IMR-90 (cell line): Measurements from ENCODE around the gene AQP5. TPM values are rescaled to one million over a fixed set of nuclear protein-coding genes. Genes with fewer than 3 reads are reported as not detected.

Experiments
- ATAC-seq: fragments of 200-7000 bp; cut with Tn5 transposase; 2 replicates; pipeline ENCODE4 v1.9.1; 2020; ENCODE audit warnings: low read depth, mild to moderate bottlenecking, moderate library complexity
- BruUV-seq: library from RNA; stranded (reverse); fragments of 400-500 nt; replicated peaks from 2 replicates; lab custom pipeline; 2021; lab: Mats Ljungman, UMichigan
- CTCF ChIA-PET: fragments of 300-600 bp; formaldehyde crosslinking; extraction: SDS; loops from one replicate; lab custom pipeline; 2021; ENCODE audit warnings: antibody characterized with exemption; lab: Yijun Ruan, JAX
- POLR2A ChIA-PET: fragments of 300-600 bp; sonication (Branson Sonifier 250); formaldehyde crosslinking; loops from one replicate; lab custom pipeline; 2022; ENCODE audit warnings: antibody characterized with exemption; ENCODE audit not compliant: unreplicated experiment; lab: Charles Lee
- DNase-seq: peaks from one replicate; pipeline ENCODE4 v3.0.0; 2013
- H2AFZ ChIP-seq: replicated peaks from 2 replicates; pipeline ENCODE3; 2013; ENCODE audit warnings: low read length, mild to moderate bottlenecking; ENCODE audit not compliant: poor library complexity
- H2AK5ac ChIP-seq: 2 replicates; pipeline ENCODE4 v1.6.1; 2013; ENCODE audit warnings: low read depth, low read length, inconsistent platforms
- H2AK9ac ChIP-seq: replicated peaks from 2 replicates; pipeline ENCODE3; 2013; ENCODE audit warnings: mild to moderate bottlenecking, low read depth, low read length, moderate library complexity; ENCODE audit not compliant: poor library complexity
- H2BK120ac ChIP-seq: 2 replicates; pipeline ENCODE4 v1.6.1; 2013; ENCODE audit warnings: low read depth, low read length, inconsistent platforms
- H2BK15ac ChIP-seq: 3 replicates; pipeline ENCODE4 v1.6.1; 2013; ENCODE audit warnings: low read depth, low read length, inconsistent platforms
- H2BK20ac ChIP-seq: 2 replicates; pipeline ENCODE4 v1.6.1; 2013; ENCODE audit warnings: low read depth, mild to moderate bottlenecking, inconsistent platforms, low read length, moderate library complexity
- H2BK5ac ChIP-seq: 2 replicates; pipeline ENCODE4 v1.6.1; 2013; ENCODE audit warnings: mild to moderate bottlenecking, low read depth, low read length, inconsistent platforms; ENCODE audit not compliant: poor library complexity, severe bottlenecking
- H3K14ac ChIP-seq: replicated peaks from 2 replicates; pipeline ENCODE4 v1.6.1; 2013; ENCODE audit warnings: low read depth, low read length, inconsistent platforms
- H3K18ac ChIP-seq: 2 replicates; pipeline ENCODE4 v1.6.1; 2013; ENCODE audit warnings: low read depth, low read length, control low read depth
- H3K23ac ChIP-seq: 2 replicates; pipeline ENCODE4 v1.6.1; 2013; ENCODE audit warnings: low read depth, low read length, inconsistent platforms
- H3K27ac ChIP-seq: 2 replicates; pipeline ENCODE4 v1.5.1; 2013; ENCODE audit warnings: mild to moderate bottlenecking, control low read depth, low read length; ENCODE audit not compliant: insufficient read depth
- H3K27me3 ChIP-seq: 2 replicates; pipeline ENCODE4 v1.6.1; 2013; ENCODE audit warnings: low read length; ENCODE audit not compliant: control insufficient read depth, insufficient read depth
- H3K36me3 ChIP-seq: 2 replicates; pipeline ENCODE4 v1.6.1; 2013; ENCODE audit warnings: low read length, mixed read lengths; ENCODE audit not compliant: control insufficient read depth, insufficient read depth
- H3K4ac ChIP-seq: 2 replicates; pipeline ENCODE4 v1.6.1; 2013; ENCODE audit warnings: low read depth, low read length, inconsistent platforms
- H3K4me1 ChIP-seq: 2 replicates; pipeline ENCODE4 v1.6.1; 2013; ENCODE audit warnings: low read length, mixed read lengths; ENCODE audit not compliant: control insufficient read depth, insufficient read depth
- H3K4me2 ChIP-seq: 2 replicates; pipeline ENCODE4 v1.6.1; 2013; ENCODE audit warnings: low read depth, mild to moderate bottlenecking, control low read depth, low read length, moderate library complexity
- H3K4me3 ChIP-seq: 2 replicates; pipeline ENCODE4 v1.5.1; 2013; ENCODE audit warnings: low read depth, mild to moderate bottlenecking, control low read depth, low read length, moderate library complexity; ENCODE audit not compliant: insufficient read depth
- H3K56ac ChIP-seq: 2 replicates; pipeline ENCODE4 v1.6.1; 2013; ENCODE audit warnings: low read length, inconsistent platforms; ENCODE audit not compliant: insufficient read depth; ENCODE audit errors: extremely low read depth
- H3K79me1 ChIP-seq, 2 experiments: 2 replicates each; pipeline ENCODE4 v1.6.1; 2013; ENCODE audit warnings: low read length in 2 of 2, inconsistent platforms in 1 of 2, low read depth in 1 of 2
- H3K9ac ChIP-seq: 2 replicates; pipeline ENCODE4 v1.6.1; 2013; ENCODE audit warnings: low read depth, low read length, control low read depth
- H3K9me1 ChIP-seq: 2 replicates; pipeline ENCODE4 v1.6.1; 2013; ENCODE audit warnings: low read length, inconsistent platforms; ENCODE audit not compliant: insufficient read depth
- H3K9me3 ChIP-seq: 2 replicates; pipeline ENCODE4 v1.6.1; 2013; ENCODE audit warnings: low read length; ENCODE audit not compliant: control insufficient read depth, insufficient read depth
- H4K20me1 ChIP-seq: 2 replicates; pipeline ENCODE4 v1.6.1; 2013; ENCODE audit warnings: low read length, inconsistent platforms; ENCODE audit not compliant: insufficient read depth
- H4K5ac ChIP-seq: 2 replicates; pipeline ENCODE4 v1.6.1; 2013; ENCODE audit warnings: mild to moderate bottlenecking, low read depth, low read length, control low read depth
- H4K8ac ChIP-seq, 2 experiments: 2 replicates each; pipeline ENCODE4 v1.6.1; 2013; ENCODE audit warnings: low read depth in 2 of 2, low read length in 2 of 2, control low read depth in 1 of 2, inconsistent platforms in 1 of 2
- H4K91ac ChIP-seq: 2 replicates; pipeline ENCODE4 v1.6.1; 2013; ENCODE audit warnings: low read depth, low read length, inconsistent platforms; ENCODE audit not compliant: insufficient read depth
- BHLHE40 ChIP-seq: fragments of 150-350 bp; IDR thresholded peaks from 2 replicates; pipeline ENCODE4 v1.6.1; 2016; ENCODE audit warnings: mild to moderate bottlenecking, low read depth, low read length
- CEBPB ChIP-seq: IDR thresholded peaks from 2 replicates; pipeline ENCODE4 v1.6.1; 2012; ENCODE audit warnings: low read depth, low read length, improper control_type of control experiment
- CHD1 ChIP-seq: IDR thresholded peaks from 2 replicates; pipeline ENCODE4 v1.6.1; 2012; ENCODE audit warnings: low read depth, low read length, improper control_type of control experiment
- CTCF ChIP-seq: conservative IDR thresholded peaks from 2 replicates; pipeline ENCODE4 v1.5.1; 2012; ENCODE audit warnings: mild to moderate bottlenecking, low read depth, low read length, improper control_type of control experiment
- ELK1 ChIP-seq: fragments of 150-350 bp; IDR thresholded peaks from 2 replicates; pipeline ENCODE4 v1.6.1; 2016; ENCODE audit warnings: low read depth, mild to moderate bottlenecking, low read length, moderate library complexity, borderline replicate concordance
- FOS ChIP-seq: fragments of 150-350 bp; IDR thresholded peaks from 2 replicates; pipeline ENCODE4 v1.6.1; 2016; ENCODE audit warnings: low read depth, low read length
- MAFK ChIP-seq: IDR thresholded peaks from 2 replicates; pipeline ENCODE4 v1.6.1; 2012; ENCODE audit warnings: low read depth, low read length, improper control_type of control experiment
- MAZ ChIP-seq: IDR thresholded peaks from 2 replicates; pipeline ENCODE4 v1.6.1; 2012; ENCODE audit warnings: low read depth, mild to moderate bottlenecking, low read length, improper control_type of control experiment, moderate library complexity, borderline replicate concordance
- MXI1 ChIP-seq: IDR thresholded peaks from 2 replicates; pipeline ENCODE4 v1.6.1; 2012; ENCODE audit warnings: low read depth, mild to moderate bottlenecking, low read length, moderate library complexity, borderline replicate concordance
- NFE2L2 ChIP-seq: fragments of 150-350 bp; IDR thresholded peaks from 2 replicates; pipeline ENCODE4 v1.6.1; 2016; ENCODE audit warnings: low read depth, mild to moderate bottlenecking, low read length
- POLR2A ChIP-seq: IDR thresholded peaks from 2 replicates; pipeline ENCODE4 v1.6.1; 2012; ENCODE audit warnings: mild to moderate bottlenecking, low read depth, low read length
- RAD21 ChIP-seq: IDR thresholded peaks from 2 replicates; pipeline ENCODE4 v1.6.1; 2012; ENCODE audit warnings: low read length, improper control_type of control experiment
- RCOR1 ChIP-seq: IDR thresholded peaks from 2 replicates; pipeline ENCODE4 v1.6.1; 2012; ENCODE audit warnings: mild to moderate bottlenecking, low read length, improper control_type of control experiment; ENCODE audit not compliant: insufficient replicate concordance
- RFX5 ChIP-seq: IDR thresholded peaks from 2 replicates; pipeline ENCODE4 v1.8.0; 2012; ENCODE audit warnings: low read depth, mild to moderate bottlenecking, low read length, moderate library complexity
- SMC3 ChIP-seq: fragments of 150-350 bp; IDR thresholded peaks from 2 replicates; pipeline ENCODE4 v1.6.1; 2016; ENCODE audit warnings: low read depth, mild to moderate bottlenecking, antibody characterized with exemption, low read length, moderate library complexity
- USF2 ChIP-seq: fragments of 150-350 bp; IDR thresholded peaks from 2 replicates; pipeline ENCODE4 v1.6.1; 2017; ENCODE audit warnings: mild to moderate bottlenecking, antibody characterized with exemption, low read length, low read depth
- WGBS, 2 experiments: methylation state at CpG; one replicate each; pipeline versions ENCODE4 v1.1.5 to v1.1.7; 2013; ENCODE audit warnings: missing lambda C conversion rate in 2 of 2; ENCODE audit not compliant: insufficient read length in 1 of 2; ENCODE audit errors: extremely low coverage in 2 of 2; 5-methylcytosine and 5-hydroxymethylcytosine counted together
- dilution Hi-C: fragments of 300-500 bp; cut with HindIII; formaldehyde crosslinking; loops from one replicate; pipeline ENCODE4 v1.14.3; 2018; ENCODE audit warnings: low sequenced_read_pairs; ENCODE audit not compliant: unreplicated experiment
- in situ Hi-C: fragments of 300-500 bp; cut with MboI; formaldehyde crosslinking; loops from 3 replicates; pipeline ENCODE4 v1.14.3; 2019; ENCODE audit warnings: low sequenced_read_pairs, inconsistent platforms, mixed read lengths
- intact Hi-C: fragments of 100-400 bp; cut with micrococcal nuclease; formaldehyde crosslinking; loops from 2 replicates; pipeline ENCODE4 v1.10.0; 2022
- polyA plus RNA-seq, 3 experiments: library from polyadenylated mRNA; depleted of rRNA; stranded (reverse); fragments of >200 nt; gene quantifications; 2 replicates each; pipeline ENCODE4 v1.2.3, GENCODE V29; 2012; ENCODE audit warnings: low replicate concordance in 1 of 3
- total RNA-seq: library from RNA; depleted of rRNA; stranded (reverse); fragments of >200 nt; gene quantifications from 2 replicates; pipeline ENCODE4 v1.2.3, GENCODE V29; 2012

AQP5 gene
- total and polyA plus RNA-seq, 2 of the 4 experiments (the other 2 are of a cell fraction) = not detected

- POLR2A ChIA-PET = no interaction called here
- Histone ChIP-seq H3K27ac (no peak overlapping the region), H3K14ac (no peak overlapping the region), H3K4me1 (no peaks in the 10 kb centered on the region; the same call in 1 of the 2 replicates), H2BK5ac (no peak overlapping the region), H3K18ac (no peak overlapping the region), H3K9me1 (0 out of 2 replicates have a peak, but pooled peaks cover 3% of the 10 kb centered on the region), H3K4me3 (no peak overlapping the region), H3K4ac (no peak overlapping the region), H2AK9ac (no peak overlapping the region), H2AK5ac (no peak overlapping the region), H4K5ac (no peak overlapping the region), H3K4me2 (no peak overlapping the region), H3K9me3 (no peaks in the 10 kb centered on the region), H3K36me3 (no peaks in the 10 kb centered on the region), H4K8ac (no peak overlapping the region), H3K9ac (no peak overlapping the region), H3K27me3 (no peaks in the 10 kb centered on the region), H3K23ac (no peak overlapping the region), H2BK120ac (no peak overlapping the region), H3K79me1 (no peaks in the 10 kb centered on the region), H4K20me1 (no peaks in the 10 kb centered on the region), H2BK15ac (no peak overlapping the region), H4K91ac (no peak overlapping the region), H2BK20ac (no peak overlapping the region), H3K56ac (no peak overlapping the region), H2AFZ (no peak overlapping the region)
- intact Hi-C loops (no loop called here), dilution Hi-C loops (no loop called here), in situ Hi-C loops (no loop called here)
- no TSS peak for BruUV-seq
- DNase-seq (no peak), ATAC-seq (no peak)
- 100% methylated on average over 1 of the region's 3 CpGs; no CpG with 5 or more reads in 1 of the 2 experiments for WGBS, 2 experiments
- TF ChIP-seq POLR2A = no peak
- no peak for TF ChIP-seq RAD21
- no peak for TF ChIP-seq BHLHE40
- TF ChIP-seq ELK1 = no peak
- TF ChIP-seq RCOR1 = no peak
- TF ChIP-seq SMC3 = no peak
- TF ChIP-seq FOS = no peak
- TF ChIP-seq CTCF = no peak
- no peak for TF ChIP-seq USF2
- no peak for TF ChIP-seq NFE2L2
- no peak for TF ChIP-seq RFX5
- TF ChIP-seq CEBPB = no peak
- TF ChIP-seq CHD1 = no peak
- no peak for TF ChIP-seq MXI1
- TF ChIP-seq MAFK = no peak
- no peak for TF ChIP-seq MAZ
- CTCF ChIA-PET = interaction anchor here (1.2 kb wide), 1 partner anchor 12 kb away, joined by 3 read pairs; no protein-coding TSS in a partner anchor
Observed at GRCh38 chr12:49942512-49942893, 19.2 kb upstream of the AQP5 start.
